NB4 (cell line): ENCODE results near the gene NYNRIN.

Experiments
- CTCF ChIP-seq: IDR thresholded peaks from one replicate; pipeline ENCODE4 v1.5.1; 2012; ENCODE audit warnings: low read depth, low read length
- MAX ChIP-seq: IDR thresholded peaks from 2 replicates; pipeline ENCODE4 v1.6.1; 2011; ENCODE audit warnings: low read depth, low read length
- MYC ChIP-seq: IDR thresholded peaks from 2 replicates; pipeline ENCODE4 v1.6.1; 2011; ENCODE audit warnings: low read depth, low read length
- POLR2A ChIP-seq: IDR thresholded peaks from 2 replicates; pipeline ENCODE4 v1.6.1; 2011; ENCODE audit warnings: mild to moderate bottlenecking; ENCODE audit not compliant: insufficient read length; ENCODE audit errors: extremely low read depth

GRCh38 chr14:24377126-24377525, 21.7 kb upstream of the NYNRIN start:
- TF ChIP-seq MYC (no peak), POLR2A (no peak), CTCF (no peak), MAX (no peak)
